ENCODE results near the gene NLRP11.
"Not testable (repeated sequence)": the region's sequence is repeated elsewhere in the genome, so short reads cannot be mapped to it uniquely, and the experiment has no call there.

The NLRP11 gene

DNA sequence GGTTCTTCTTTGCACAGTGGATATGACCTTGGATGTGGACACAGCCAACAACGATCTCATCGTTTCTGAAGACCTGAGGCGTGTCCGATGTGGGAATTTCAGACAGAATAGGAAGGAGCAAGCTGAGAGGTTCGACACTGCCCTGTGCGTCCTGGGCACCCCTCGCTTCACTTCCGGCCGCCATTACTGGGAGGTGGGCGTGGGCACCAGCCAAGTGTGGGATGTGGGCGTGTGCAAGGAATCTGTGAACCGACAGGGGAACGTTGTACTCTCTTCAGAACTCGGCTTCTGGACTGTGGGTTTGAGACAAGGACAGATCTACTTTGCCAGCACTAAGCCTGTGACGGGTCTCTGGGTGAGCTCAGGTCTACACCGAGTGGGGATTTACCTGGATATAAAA is 53.5 kb downstream of the NLRP11 start:
- DNase-seq (ENCODE audit: low read depth in 2 of 2): no peak

DNA sequence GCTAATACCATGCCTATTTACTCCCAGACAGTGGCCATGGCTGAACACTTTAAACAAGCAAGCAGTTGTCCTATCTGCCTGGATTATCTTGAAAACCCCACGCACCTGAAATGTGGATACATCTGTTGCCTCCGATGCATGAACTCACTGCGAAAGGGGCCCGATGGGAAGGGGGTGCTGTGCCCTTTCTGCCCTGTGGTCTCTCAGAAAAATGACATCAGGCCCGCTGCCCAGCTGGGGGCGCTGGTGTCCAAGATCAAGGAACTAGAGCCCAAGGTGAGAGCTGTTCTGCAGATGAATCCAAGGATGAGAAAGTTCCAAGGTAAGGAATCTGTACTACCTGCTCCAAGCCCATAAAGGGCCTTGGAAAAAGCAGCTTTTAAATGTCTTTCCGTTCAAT is 54.3 kb downstream of the NLRP11 start:
- DNase-seq (ENCODE audit: low read depth in 2 of 2): no peak

DNA sequence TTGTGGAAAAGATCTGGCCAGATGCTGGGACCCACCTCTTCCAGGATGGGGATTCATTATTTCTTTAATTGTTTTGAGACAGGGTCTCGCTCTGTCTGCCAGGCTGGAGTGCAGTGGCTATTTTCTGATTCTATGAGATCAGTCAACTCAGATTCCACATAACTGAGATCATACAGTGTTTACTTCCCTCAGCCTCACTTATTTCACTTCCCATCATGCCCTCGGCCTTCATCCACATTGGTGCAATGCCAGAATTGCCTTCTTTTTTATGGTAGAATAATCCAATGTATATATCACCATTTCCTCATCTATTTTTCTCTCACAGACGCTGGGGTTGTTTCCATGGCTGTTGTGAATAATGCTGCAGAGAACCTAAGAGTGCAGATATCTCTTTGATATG is 62.2 kb downstream of the NLRP11 start:
- not testable (repeated sequence) for DNase-seq (ENCODE audit: low read depth in 2 of 2)

DNA sequence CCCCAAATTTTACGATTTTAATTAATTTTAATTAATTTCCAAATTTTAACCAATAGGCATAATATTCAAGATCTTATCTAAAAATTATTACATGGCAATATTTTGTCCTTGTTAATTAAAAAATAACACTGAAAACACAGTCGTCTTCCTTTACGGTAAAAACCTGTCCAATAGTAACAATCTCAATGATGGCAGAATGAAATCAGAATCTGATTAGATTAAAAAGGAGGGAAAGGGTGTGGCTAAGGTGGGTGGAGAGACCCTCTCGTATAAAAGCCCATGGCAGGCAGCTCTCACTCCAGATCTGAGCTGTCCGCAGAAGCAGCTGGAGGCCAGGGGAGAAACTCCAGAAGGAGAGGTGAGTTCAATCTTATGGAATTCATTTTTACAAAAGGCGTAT is 63.0 kb downstream of the NLRP11 start, which contains the start of gene RFPL4AL1:
RFPL4AL1 (plus strand) TSS at position 301 of the 400 bp plus-strand sequence. CDS start 2,687 bp downstream, outside the sequence.
- DNase-seq (ENCODE audit: low read depth in 2 of 2): not testable (repeated sequence)

DNA sequence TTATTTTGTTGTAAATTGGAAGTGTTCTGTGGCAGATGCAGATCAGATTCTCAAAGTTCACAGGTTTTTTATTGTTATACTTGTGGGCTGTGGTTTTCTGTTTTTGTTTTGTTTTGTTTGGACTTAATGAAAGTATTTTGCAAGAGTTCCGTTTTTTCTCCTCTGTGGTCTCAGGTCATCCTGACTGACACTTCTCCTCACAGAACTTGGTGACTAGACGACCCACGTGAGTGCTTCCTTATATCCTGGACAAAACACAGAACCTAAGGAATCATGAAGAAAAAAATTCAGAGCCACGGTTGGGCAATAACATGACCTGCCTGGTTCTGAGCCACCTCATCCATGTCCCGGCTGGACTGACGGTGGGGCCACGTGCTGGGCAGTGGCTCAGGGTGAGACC is 65.3 kb downstream of the NLRP11 start:
- no peak for DNase-seq (ENCODE audit: low read depth in 2 of 2)

DNA sequence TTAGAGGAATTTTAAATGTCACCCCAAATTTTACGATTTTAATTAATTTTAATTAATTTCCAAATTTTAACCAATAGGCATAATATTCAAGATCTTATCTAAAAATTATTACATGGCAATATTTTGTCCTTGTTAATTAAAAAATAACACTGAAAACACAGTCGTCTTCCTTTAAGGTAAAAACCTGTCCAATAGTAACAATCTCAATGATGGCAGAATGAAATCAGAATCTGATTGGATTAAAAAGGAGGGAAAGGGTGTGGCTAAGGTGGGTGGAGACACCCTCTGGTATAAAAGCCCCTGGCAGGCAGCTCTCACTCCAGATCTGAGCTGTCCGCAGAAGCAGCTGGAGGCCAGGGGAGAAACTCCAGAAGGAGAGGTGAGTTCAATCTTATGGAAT is 73.0 kb downstream of the NLRP11 start, which contains the start of gene RFPL4A:
RFPL4A (plus strand) TSS at position 301 of the 400 bp plus-strand sequence. CDS start 2,704 bp downstream, outside the sequence.
- not testable (repeated sequence) for DNase-seq (ENCODE audit: low read depth in 2 of 2)

DNA sequence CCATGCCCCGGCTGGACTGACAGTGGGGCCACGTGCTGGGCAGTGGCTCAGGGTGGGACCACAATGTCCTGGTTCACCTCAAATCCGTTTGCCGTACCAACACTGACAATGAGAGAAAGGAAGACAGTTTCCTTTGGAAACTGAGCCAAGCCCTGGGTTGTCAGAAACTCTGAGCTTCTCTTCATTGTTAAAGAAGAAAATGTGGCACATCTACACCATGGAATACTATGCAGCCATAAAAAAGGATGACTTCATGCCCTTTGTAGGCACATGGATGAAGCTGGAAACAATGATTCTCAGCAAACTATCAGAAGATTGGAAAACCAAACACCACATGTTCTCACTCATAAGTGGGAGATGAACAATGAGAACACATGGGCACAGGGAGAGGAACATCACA is 75.0 kb downstream of the NLRP11 start:
- not testable (repeated sequence) for DNase-seq (ENCODE audit: low read depth in 2 of 2)

DNA sequence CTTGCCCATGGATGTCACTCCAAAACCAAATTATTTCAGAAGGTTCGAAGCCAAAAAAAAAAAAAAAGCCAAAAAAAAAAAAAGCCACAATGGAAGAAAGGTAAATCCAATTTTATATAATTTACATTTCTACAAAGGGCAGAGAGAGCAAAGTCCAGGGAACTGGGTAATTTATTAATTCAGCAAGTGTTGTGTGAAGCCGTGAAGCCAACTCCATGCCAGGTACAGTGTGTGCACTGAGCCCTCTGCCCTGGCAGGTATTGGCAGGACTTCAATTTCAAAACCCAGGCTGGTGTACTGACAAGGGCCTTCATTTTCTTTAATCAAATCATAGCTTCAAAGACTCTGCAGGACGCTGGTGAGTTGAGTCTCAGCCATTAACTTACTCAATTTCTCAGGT is 78.4 kb downstream of the NLRP11 start:
- no peak for DNase-seq (ENCODE audit: low read depth in 2 of 2)

DNA sequence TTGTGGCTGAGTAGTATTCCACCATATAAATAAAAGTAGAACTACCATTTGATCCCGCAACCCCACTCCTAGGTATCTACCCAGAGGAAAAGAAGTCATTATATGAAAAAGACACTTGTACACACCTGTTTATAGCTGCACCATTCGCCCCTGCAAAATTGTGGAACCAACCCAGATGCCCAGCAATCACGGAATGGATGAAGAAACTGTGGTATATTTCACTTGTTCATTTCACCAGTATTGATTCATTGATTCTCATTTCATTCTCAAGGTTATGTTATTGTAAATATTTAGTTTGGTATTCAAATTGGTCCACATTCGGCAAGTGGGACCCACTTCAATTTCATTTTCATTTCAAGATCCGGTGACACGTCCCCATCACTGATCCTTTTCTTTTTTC is 81.1 kb downstream of the NLRP11 start:
- no peak for DNase-seq (ENCODE audit: low read depth in 2 of 2)

DNA sequence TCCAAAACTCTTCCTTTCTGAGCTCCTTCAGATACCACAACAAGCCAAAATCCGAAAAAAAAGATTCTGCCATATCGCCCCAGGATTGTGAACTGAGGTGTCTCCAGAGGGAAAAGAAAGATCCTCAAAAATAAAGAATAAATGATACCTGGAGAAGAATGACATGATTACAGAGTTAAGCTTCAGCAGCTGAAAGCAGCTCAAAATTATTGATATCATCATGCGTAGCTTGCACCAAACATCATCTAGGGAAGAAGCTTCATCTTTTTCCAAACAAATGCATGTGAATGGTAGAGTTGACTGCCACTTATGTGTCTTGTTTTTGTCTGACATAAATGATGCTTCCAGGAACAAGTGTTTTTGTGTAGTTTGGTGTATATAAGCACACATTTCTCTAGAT is 93.5 kb downstream of the NLRP11 start, which contains the start of gene NLRP9:
NLRP9 (minus strand) TSS at position 101 of the 400 bp plus-strand sequence; CDS start at position 73, 28 bp downstream.
- DNase-seq (ENCODE audit: low read depth in 2 of 2): no peak
